Measurements from ENCODE around the gene HDAC7.

Gene HDAC7

DNA sequence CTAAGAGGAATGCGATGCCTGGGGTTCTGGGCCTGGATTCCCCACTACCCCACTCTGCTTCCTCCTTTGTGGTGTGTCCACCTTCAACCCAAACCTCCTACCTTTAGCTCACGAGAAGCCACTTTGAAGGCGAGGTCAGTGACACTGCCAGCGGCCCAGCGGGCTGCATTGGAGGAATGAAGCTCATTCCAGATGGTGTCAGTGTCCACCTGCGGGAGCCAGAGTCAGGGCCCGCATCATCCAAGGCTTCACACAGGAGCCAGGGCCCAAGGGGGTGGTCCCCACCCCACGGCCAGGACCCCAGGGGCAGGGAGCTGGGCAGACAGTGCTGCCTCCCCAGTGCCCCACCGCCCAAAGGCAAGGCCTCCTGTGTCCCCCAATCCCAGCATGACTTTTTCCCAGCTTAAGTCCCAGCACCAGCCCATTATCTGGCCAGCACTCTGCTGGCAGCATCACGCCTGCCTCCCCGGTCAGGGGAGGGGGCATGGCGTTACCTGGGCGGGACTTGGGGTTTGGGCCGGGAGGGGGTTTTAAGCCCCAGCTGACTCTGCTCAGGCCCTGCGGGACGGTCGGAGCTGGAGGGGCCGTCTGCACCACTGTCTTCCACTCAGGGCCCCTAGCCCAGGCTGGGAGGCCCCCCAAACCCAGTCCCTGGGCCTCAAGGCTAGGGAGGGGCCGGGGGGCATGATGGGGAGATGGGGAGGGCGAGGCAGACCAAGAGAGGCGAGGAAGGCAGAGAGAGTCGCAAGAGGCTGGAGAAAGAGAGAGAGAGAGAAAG is 29.8 kb downstream of the HDAC7 start:
- no peak overlapping the region for H3K4me3 ChIP-seq (replicated peaks; ENCODE audit: low read depth, low read length)
- TF ChIP-seq, protein P1, sequence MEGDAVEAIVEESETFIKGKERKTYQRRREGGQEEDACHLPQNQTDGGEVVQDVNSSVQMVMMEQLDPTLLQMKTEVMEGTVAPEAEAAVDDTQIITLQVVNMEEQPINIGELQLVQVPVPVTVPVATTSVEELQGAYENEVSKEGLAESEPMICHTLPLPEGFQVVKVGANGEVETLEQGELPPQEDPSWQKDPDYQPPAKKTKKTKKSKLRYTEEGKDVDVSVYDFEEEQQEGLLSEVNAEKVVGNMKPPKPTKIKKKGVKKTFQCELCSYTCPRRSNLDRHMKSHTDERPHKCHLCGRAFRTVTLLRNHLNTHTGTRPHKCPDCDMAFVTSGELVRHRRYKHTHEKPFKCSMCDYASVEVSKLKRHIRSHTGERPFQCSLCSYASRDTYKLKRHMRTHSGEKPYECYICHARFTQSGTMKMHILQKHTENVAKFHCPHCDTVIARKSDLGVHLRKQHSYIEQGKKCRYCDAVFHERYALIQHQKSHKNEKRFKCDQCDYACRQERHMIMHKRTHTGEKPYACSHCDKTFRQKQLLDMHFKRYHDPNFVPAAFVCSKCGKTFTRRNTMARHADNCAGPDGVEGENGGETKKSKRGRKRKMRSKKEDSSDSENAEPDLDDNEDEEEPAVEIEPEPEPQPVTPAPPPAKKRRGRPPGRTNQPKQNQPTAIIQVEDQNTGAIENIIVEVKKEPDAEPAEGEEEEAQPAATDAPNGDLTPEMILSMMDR (IDR thresholded peaks at IDR 0.05; ENCODE audit: low read length, missing control alignments): no peak
- DNase-seq (ENCODE audit: low read depth): no peak

DNA sequence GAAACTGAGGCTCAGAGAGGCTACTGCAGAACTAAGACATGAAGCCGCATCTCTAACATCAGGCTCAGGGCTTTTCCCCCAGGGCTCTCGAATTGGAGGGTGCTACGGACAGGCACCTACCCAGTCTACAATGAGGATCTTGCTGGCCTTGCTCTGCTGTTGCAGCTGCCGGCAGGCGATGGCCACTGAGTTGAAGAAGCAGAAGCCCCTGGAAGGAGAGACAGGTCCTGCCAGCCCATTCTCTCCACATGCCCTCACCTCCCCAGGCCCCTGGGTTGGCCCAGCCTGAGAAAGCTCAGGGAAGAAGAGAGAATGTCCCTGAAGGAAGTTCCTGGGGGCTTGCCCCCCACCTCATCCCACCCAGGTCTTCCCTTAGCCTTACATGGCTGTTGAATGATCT is 30.6 kb downstream of the HDAC7 start:
- TF ChIP-seq, protein P1 (IDR thresholded peaks at IDR 0.05; ENCODE audit: low read length, missing control alignments): no peak
- H3K4me3 ChIP-seq (replicated peaks; ENCODE audit: low read depth, low read length): no peak overlapping the region
- DNase-seq (ENCODE audit: low read depth): no peak

DNA sequence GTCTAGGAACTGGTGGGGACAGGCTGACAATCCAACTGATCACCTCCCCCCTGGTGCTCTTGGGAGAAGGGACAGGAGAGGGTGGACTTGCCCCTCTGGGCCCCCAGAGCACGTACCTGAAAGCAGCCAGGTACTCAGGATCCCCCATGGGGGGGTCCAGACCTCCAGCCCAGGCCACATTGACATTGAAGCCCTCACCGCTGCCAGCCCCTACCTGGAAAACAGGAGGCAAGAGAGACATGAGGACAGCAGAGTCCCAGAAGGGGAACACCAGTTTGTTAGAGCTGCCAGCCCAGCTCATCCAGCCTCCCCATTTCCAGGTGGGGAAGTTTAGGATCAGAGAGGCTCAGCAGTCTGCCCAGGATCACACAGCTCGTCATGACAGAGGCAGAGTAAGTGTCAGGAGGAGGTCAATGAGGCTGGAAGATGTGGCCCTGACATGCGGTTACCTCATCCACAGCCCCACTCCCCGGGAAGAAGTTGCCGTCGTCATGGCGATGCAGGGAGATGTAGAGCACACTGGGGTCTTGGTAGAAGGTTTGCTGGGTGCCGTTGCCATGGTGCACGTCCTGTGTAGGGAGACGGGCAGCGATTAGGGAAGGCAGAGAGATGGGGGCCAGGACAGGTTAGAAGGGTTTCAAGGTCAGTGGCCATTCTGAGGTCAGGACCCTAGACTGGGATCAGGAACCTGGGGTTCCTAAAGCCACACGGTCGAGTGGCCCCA is 31.9 kb downstream of the HDAC7 start:
- no peak for DNase-seq (ENCODE audit: low read depth)
- TF ChIP-seq, protein P1 (IDR thresholded peaks at IDR 0.05; ENCODE audit: low read length, missing control alignments): no peak

DNA sequence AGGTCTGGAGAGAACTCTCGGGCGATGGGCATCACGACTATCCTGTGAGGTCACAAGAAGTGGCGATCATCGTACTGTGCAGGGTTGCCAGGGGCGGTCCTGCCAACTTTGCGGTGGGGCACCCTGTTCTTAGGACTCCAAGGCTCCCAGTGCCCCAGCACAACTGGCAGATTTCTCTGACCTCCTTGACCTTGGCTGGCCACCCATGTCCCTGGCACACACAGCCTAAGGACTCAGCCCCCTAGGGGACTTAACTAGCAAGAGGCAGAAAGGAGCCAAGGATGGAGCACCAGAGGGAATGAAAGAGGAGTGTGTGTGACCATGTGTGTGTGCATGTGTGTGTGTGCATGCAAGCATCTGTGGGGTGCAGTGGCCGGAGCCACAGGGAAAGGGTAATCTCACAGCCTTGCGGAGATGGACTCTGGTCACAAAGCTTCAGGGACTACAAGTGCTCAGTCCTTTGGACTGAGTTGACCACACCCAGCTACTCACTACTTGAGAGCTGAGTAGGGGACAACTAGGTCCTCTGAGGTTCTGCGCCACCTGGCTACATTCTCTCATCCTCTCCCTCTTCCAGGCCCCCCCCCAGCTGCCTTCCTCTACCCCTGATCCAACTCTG is 32.9 kb downstream of the HDAC7 start:
- TF ChIP-seq, protein P1 (IDR thresholded peaks at IDR 0.05; ENCODE audit: low read length, missing control alignments): no peak
- DNase-seq (ENCODE audit: low read depth): no peak
- no peak overlapping the region for H3K4me3 ChIP-seq (replicated peaks; ENCODE audit: low read depth, low read length)

More for the DNA sequence above, 31.9 kb downstream of the HDAC7 start:
- H3K4me3 ChIP-seq (replicated peaks; ENCODE audit: low read depth, low read length): no peak overlapping the region

DNA sequence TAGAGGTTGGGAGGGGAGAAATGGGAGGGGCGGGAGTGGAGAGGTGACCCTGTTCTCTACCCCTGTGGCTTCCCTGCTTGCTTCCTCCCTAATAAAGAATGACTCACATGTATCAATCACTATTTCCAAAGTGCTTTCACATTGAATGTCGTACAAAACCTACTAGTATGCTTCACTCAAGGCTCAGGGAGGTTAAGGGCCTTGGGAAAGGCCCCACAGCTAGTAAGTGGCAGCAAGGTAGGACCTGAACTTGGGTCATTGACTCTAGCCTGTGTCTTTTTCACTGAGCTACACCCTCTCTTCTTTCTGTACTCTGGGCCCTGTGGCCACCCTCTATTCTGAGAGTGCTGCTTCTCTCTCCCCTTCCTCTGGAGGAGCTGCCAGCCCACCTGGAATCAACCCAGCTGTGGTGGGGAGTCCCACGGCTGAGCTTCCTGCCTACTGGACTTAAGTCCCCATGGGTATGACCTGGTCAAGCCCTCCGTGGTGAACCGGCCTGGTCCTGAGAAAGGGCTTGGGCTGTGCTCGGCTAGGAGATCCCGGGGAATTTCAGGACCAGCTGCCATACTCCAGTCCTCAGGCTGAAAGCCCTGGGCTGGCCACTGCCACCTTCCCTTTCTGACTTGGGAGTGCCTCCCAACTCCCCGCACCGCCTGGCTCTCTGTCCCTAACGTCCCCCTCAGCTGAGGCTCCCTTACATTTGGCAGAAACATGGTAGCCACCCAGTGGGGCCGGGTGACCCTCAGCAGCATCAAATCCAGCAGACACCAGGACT is 33.6 kb downstream of the HDAC7 start:
- DNase-seq (ENCODE audit: low read depth): no peak
- H3K4me3 ChIP-seq (replicated peaks; ENCODE audit: low read depth, low read length): no peak overlapping the region
- TF ChIP-seq, protein P1 (IDR thresholded peaks at IDR 0.05; ENCODE audit: low read length, missing control alignments): no peak

DNA sequence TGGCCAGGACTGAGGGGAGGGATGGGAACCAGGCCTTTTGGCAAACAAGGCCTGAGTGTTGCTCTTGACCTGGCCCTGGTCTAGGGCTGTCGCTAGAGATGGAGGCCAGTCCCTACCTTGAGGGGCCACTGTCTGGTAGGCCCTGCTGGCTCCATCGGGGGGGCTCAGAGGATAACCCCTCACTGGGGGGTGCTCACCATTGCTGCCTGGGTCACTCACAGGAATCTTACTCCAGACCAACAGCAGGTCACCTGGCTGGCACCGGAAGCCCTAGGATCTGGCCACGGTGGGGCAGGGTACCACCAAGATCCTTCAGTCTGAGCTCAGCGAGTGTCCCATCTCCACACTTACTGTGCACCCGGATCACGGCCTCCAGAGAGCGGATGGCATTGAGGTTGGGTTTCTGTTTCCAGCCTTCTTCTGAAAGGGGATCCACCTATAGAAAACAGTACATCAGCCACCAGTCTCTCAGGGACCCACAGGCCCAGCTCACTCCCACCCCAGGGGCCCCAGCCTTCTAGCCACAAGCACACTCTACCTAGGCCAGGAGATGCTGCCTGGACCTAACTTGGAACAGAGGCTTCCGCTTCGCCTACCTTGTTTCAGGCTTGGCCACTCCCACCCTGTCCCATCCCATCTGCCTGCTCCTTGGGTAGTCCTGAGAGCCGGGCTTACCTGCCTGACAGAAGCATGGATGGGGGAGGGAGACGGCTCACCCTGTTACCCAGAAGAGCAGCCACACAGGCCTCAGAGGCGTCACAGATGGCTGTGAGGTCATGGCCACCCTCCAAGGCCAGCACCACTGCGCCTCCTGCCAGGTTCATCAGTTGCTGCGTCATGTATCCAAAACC is 34.4 kb downstream of the HDAC7 start:
- TF ChIP-seq, protein P1 (IDR thresholded peaks at IDR 0.05; ENCODE audit: low read length, missing control alignments): no peak

More for the DNA sequence above, 34.4 kb downstream of the HDAC7 start:
- no peak for DNase-seq (ENCODE audit: low read depth)
- no peak overlapping the region for H3K4me3 ChIP-seq (replicated peaks; ENCODE audit: low read depth, low read length)

All from fibroblast of pulmonary artery (primary cell).